GM18909 (cell line): ENCODE measurements around the gene ATP5MC2.
"Not testable (repeated sequence)": the region's sequence is repeated elsewhere in the genome, so short reads cannot be mapped to it uniquely, and the experiment has no call there.

ENCODE experiments used
- ATAC-seq: cut with Tn5 transposase; IDR thresholded peaks from one replicate; pipeline ENCODE4 v1.9.1; 2021; ENCODE audit warnings: mild to moderate bottlenecking; ENCODE audit not compliant: unreplicated experiment, poor library complexity

Gene ATP5MC2

GRCh38 chr12:53675701-53676607 lies at the start of gene ATP5MC2:
ATP5MC2 (minus strand) TSS chr12:53676083; CDS start chr12:53672614, 3,469 bp downstream.
- peak; percentile 96 for ATAC-seq

- no peak for ATAC-seq
Observed at GRCh38 chr12:53722450-53723041, 46.7 kb upstream of the ATP5MC2 start.

GRCh38 chr12:53720946-53721345 lies 45.1 kb upstream of the ATP5MC2 start:
- no peak for ATAC-seq

- no peak for ATAC-seq
Observed at GRCh38 chr12:53719649-53720048, 43.8 kb upstream of the ATP5MC2 start.

GRCh38 chr12:53718567-53718966 lies 42.7 kb upstream of the ATP5MC2 start:
- not testable (repeated sequence) for ATAC-seq

GRCh38 chr12:53717319-53717718 lies 41.4 kb upstream of the ATP5MC2 start:
- no peak for ATAC-seq

- ATAC-seq = no peak
Observed at GRCh38 chr12:53714004-53714403, 38.1 kb upstream of the ATP5MC2 start.

- ATAC-seq = no peak
Observed at GRCh38 chr12:53713516-53713915, 37.6 kb upstream of the ATP5MC2 start.

- no peak for ATAC-seq
Observed at GRCh38 chr12:53712059-53712643, 36.3 kb upstream of the ATP5MC2 start.

- no peak for ATAC-seq
Observed at GRCh38 chr12:53710091-53710490, 34.2 kb upstream of the ATP5MC2 start.

GRCh38 chr12:53709671-53710070 lies 33.8 kb upstream of the ATP5MC2 start:
- no peak for ATAC-seq

- ATAC-seq = no peak
Observed at GRCh38 chr12:53706080-53706479, 30.2 kb upstream of the ATP5MC2 start.

GRCh38 chr12:53703756-53704155 lies 27.9 kb upstream of the ATP5MC2 start:
- ATAC-seq = no peak

GRCh38 chr12:53701518-53702264 lies 25.8 kb upstream of the ATP5MC2 start:
- peak; percentile 58 for ATAC-seq

- ATAC-seq = no peak
Observed at GRCh38 chr12:53700567-53700966, 24.7 kb upstream of the ATP5MC2 start.

GRCh38 chr12:53699678-53700025 lies 23.8 kb upstream of the ATP5MC2 start:
- ATAC-seq = no peak

- ATAC-seq = no peak
Observed at GRCh38 chr12:53698948-53699677, 23.2 kb upstream of the ATP5MC2 start.

GRCh38 chr12:53696655-53697331 lies 20.9 kb upstream of the ATP5MC2 start:
- no peak for ATAC-seq

GRCh38 chr12:53696285-53696654 lies 20.4 kb upstream of the ATP5MC2 start:
- ATAC-seq = no peak
